SK-N-SH treated with all-trans-retinoic acid at 6 μM for 48 hours (cell line): Measurements from ENCODE around the gene DYNC1I1.

Source experiments
- ATAC-seq: fragments of 200-7000 bp; cut with Tn5 transposase; 3 replicates; pipeline ENCODE4 v1.9.1; 2020; ENCODE audit warnings: mild to moderate bottlenecking, moderate library complexity
- ARNTL ChIP-seq: fragments of 450-650 bp; formaldehyde crosslinking; IDR thresholded peaks from 2 replicates; pipeline ENCODE4 v1.5.0; 2020; ENCODE audit warnings: low read depth, mild to moderate bottlenecking, moderate library complexity, borderline replicate concordance
- BACH2 ChIP-seq: fragments of 250-450 bp; sonication (Bioruptor Pico); IDR thresholded peaks from 2 replicates; pipeline ENCODE4 v1.9.0; 2021; ENCODE audit warnings: mild to moderate bottlenecking, borderline replicate concordance
- CSDC2 ChIP-seq: fragments of 250-450 bp; sonication (Bioruptor Pico); IDR thresholded peaks from 2 replicates; pipeline ENCODE4 v1.5.0; 2020; ENCODE audit warnings: mild to moderate bottlenecking, moderate library complexity
- GLIS3 ChIP-seq: fragments of 250-450 bp; sonication (Bioruptor Pico); IDR thresholded peaks from 2 replicates; pipeline ENCODE4 v1.5.0; 2020; ENCODE audit warnings: mild to moderate bottlenecking, moderate library complexity
- OSR1 ChIP-seq: fragments of 250-450 bp; sonication (Bioruptor Pico); IDR thresholded peaks from 2 replicates; pipeline ENCODE4 v1.8.0; 2022; ENCODE audit warnings: moderate library complexity, mild to moderate bottlenecking, inconsistent platforms
- RARB ChIP-seq: fragments of 250-450 bp; sonication (Bioruptor Pico); IDR thresholded peaks from 2 replicates; pipeline ENCODE4 v1.8.0; 2021; ENCODE audit warnings: mild to moderate bottlenecking, moderate library complexity
- SNAI2 ChIP-seq: fragments of 250-450 bp; sonication (Bioruptor Pico); IDR thresholded peaks from 2 replicates; pipeline ENCODE4 v1.5.0; 2020; ENCODE audit warnings: mild to moderate bottlenecking, moderate library complexity
- TCF4 ChIP-seq: fragments of 250-450 bp; sonication (Bioruptor Pico); IDR thresholded peaks from 2 replicates; pipeline ENCODE4 v1.8.0; 2021; ENCODE audit warnings: mild to moderate bottlenecking, moderate library complexity, borderline replicate concordance
- TOX ChIP-seq: fragments of 250-450 bp; sonication (Bioruptor Pico); IDR thresholded peaks from 2 replicates; pipeline ENCODE4 v1.8.0; 2021; ENCODE audit warnings: mild to moderate bottlenecking, moderate library complexity, borderline replicate concordance
- ZC3H10 ChIP-seq: fragments of 250-450 bp; sonication (Bioruptor Pico); IDR thresholded peaks from 2 replicates; pipeline ENCODE4 v1.5.1; 2021; ENCODE audit warnings: mild to moderate bottlenecking, moderate library complexity
- ZFP3 ChIP-seq: fragments of 250-450 bp; sonication (Bioruptor Pico); IDR thresholded peaks from 2 replicates; pipeline ENCODE4 v1.5.0; 2020; ENCODE audit warnings: mild to moderate bottlenecking, moderate library complexity
- ZFP30 ChIP-seq: fragments of 450-650 bp; formaldehyde crosslinking; IDR thresholded peaks from 2 replicates; pipeline ENCODE4 v1.5.0; 2022; ENCODE audit warnings: mild to moderate bottlenecking, moderate library complexity
- ZNF70 ChIP-seq: fragments of 450-650 bp; formaldehyde crosslinking; IDR thresholded peaks from 2 replicates; pipeline ENCODE4 v1.5.0; 2020; ENCODE audit warnings: mild to moderate bottlenecking, moderate library complexity
- ZNF8 ChIP-seq: fragments of 450-650 bp; formaldehyde crosslinking; IDR thresholded peaks from 2 replicates; pipeline ENCODE4 v1.5.0; 2020; ENCODE audit warnings: mild to moderate bottlenecking, moderate library complexity
- TF ChIP-seq, protein P1 (sequence below): fragments of 250-450 bp; sonication (Bioruptor Pico); IDR thresholded peaks from 2 replicates; pipeline ENCODE4 v1.5.0; 2020; ENCODE audit warnings: mild to moderate bottlenecking, moderate library complexity
- TF ChIP-seq, protein P2 (sequence below): fragments of 250-450 bp; sonication (Bioruptor Pico); IDR thresholded peaks from 2 replicates; pipeline ENCODE4 v1.5.1; 2021; ENCODE audit warnings: mild to moderate bottlenecking, moderate library complexity
- TF ChIP-seq, protein P3 (sequence below): fragments of 250-450 bp; sonication (Bioruptor Pico); IDR thresholded peaks from 2 replicates; pipeline ENCODE4 v1.8.0; 2021; ENCODE audit warnings: low read depth, mild to moderate bottlenecking, moderate library complexity, borderline replicate concordance

Gene DYNC1I1

DNA sequence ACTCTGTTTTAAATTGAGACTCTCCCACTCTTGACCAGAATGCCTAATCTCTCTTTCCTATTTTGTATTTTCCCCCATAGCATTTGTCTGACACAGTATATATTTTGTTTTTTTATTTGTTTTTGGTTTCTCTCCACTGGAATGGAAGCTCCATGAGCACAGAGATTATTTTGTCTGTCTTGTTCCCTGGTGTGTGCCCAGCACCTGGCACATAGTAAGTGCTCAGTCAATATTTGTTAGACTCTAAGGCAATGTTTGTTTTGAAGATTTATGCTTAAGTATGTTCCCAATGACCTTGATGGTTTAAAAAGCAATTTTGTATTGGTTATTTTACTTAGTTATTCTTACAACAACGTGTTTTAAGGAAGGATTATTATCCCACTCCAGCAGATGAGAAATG is 201.8 kb downstream of the DYNC1I1 start (continued):
- TF ChIP-seq, protein P1, sequence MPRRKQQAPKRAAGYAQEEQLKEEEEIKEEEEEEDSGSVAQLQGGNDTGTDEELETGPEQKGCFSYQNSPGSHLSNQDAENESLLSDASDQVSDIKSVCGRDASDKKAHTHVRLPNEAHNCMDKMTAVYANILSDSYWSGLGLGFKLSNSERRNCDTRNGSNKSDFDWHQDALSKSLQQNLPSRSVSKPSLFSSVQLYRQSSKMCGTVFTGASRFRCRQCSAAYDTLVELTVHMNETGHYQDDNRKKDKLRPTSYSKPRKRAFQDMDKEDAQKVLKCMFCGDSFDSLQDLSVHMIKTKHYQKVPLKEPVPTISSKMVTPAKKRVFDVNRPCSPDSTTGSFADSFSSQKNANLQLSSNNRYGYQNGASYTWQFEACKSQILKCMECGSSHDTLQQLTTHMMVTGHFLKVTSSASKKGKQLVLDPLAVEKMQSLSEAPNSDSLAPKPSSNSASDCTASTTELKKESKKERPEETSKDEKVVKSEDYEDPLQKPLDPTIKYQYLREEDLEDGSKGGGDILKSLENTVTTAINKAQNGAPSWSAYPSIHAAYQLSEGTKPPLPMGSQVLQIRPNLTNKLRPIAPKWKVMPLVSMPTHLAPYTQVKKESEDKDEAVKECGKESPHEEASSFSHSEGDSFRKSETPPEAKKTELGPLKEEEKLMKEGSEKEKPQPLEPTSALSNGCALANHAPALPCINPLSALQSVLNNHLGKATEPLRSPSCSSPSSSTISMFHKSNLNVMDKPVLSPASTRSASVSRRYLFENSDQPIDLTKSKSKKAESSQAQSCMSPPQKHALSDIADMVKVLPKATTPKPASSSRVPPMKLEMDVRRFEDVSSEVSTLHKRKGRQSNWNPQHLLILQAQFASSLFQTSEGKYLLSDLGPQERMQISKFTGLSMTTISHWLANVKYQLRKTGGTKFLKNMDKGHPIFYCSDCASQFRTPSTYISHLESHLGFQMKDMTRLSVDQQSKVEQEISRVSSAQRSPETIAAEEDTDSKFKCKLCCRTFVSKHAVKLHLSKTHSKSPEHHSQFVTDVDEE (CRISPR knock-in tag) = no peak
- TF ChIP-seq RARB (CRISPR knock-in tag) (no peak), CSDC2 (CRISPR knock-in tag) (no peak), TCF4 (CRISPR knock-in tag) (no peak)

DNA sequence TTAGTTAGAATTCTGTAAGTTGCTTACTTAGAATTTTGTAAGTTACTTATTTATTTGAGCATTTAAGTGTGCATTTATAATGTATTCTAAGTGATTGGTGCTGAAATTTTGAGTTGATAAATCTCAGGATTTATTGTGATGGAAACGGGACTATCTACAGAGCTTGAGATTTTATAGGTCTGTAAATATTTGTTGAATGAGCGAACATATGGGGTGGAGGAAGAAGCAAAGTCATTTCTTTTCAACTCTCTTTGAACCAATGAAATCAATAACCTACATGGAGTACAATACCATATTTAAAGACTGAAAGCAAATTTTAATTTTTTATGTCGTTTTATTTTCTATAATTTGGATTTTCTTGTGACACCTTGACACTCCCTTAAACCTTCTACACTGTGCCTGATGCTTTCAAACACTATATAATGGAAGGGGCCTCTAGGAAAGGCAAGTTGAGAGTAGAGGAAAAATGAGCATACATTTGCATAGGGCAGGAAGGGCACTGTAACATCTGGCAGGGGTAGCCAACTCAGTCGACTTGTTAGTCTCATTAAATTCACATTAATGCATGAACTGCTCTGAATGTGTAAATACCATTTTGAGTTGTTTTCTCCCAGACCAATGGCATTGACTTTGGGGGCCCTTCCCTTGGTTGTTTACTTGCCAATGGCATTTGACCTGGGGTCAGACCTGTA is 204.2 kb downstream of the DYNC1I1 start:
- no peak for ATAC-seq
- TF ChIP-seq ZNF70 (CRISPR knock-in tag) (no peak), ZC3H10 (CRISPR knock-in tag) (no peak)

DNA sequence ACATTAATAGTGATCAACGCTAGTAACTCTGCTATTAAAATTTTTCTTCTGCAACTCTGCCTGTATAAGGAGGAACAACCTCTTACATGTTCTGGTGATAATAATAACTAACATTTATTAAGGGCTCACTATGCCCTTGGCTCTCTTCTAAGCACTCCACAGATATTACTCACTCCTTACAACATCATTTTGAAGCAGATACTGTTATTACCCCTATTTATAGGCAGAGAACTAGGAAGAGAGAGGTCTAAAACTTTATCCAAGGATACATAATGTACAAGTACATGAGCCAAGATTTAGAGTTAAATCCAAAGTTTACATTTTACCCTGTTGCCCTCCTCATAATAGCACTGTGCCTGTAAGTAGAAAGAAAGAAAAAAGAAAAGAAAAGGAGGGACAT is 205.6 kb downstream of the DYNC1I1 start:
- no peak for TF ChIP-seq ARNTL (CRISPR knock-in tag)
- no peak for ATAC-seq

DNA sequence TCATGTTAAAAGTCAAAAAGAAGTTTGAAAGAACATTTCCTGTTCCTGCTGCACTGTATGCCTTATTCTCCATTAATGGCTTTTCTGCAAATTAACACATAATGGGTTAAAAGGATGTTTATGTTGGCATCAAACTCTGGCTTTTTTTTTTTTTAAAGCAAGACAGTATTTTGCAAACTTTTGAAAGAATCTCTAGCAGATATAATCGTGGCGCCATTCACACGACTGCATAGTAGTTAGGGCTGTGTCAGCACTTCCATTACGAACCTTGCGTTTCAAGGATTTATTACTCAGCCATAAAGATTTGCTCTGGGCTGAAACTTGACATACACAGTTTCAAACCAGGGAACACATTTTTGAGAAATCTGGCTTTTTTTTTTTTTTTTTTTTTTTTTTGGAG is 207.8 kb downstream of the DYNC1I1 start:
- TF ChIP-seq SNAI2 (CRISPR knock-in tag) (no peak), CSDC2 (CRISPR knock-in tag) (no peak), ZNF70 (CRISPR knock-in tag) (no peak), RARB (CRISPR knock-in tag) (no peak), ZC3H10 (CRISPR knock-in tag) (no peak)
- TF ChIP-seq, protein P1 (CRISPR knock-in tag) = no peak
- TF ChIP-seq, protein P2, sequence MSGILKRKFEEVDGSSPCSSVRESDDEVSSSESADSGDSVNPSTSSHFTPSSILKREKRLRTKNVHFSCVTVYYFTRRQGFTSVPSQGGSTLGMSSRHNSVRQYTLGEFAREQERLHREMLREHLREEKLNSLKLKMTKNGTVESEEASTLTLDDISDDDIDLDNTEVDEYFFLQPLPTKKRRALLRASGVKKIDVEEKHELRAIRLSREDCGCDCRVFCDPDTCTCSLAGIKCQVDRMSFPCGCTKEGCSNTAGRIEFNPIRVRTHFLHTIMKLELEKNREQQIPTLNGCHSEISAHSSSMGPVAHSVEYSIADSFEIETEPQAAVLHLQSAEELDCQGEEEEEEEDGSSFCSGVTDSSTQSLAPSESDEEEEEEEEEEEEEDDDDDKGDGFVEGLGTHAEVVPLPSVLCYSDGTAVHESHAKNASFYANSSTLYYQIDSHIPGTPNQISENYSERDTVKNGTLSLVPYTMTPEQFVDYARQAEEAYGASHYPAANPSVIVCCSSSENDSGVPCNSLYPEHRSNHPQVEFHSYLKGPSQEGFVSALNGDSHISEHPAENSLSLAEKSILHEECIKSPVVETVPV (CRISPR knock-in tag) = no peak
- TF ChIP-seq, protein P3, sequence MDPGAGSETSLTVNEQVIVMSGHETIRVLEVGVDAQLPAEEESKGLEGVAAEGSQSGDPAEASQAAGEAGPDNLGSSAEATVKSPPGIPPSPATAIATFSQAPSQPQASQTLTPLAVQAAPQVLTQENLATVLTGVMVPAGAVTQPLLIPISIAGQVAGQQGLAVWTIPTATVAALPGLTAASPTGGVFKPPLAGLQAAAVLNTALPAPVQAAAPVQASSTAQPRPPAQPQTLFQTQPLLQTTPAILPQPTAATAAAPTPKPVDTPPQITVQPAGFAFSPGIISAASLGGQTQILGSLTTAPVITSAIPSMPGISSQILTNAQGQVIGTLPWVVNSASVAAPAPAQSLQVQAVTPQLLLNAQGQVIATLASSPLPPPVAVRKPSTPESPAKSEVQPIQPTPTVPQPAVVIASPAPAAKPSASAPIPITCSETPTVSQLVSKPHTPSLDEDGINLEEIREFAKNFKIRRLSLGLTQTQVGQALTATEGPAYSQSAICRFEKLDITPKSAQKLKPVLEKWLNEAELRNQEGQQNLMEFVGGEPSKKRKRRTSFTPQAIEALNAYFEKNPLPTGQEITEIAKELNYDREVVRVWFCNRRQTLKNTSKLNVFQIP (CRISPR knock-in tag) = no peak
- no peak for ATAC-seq

DNA sequence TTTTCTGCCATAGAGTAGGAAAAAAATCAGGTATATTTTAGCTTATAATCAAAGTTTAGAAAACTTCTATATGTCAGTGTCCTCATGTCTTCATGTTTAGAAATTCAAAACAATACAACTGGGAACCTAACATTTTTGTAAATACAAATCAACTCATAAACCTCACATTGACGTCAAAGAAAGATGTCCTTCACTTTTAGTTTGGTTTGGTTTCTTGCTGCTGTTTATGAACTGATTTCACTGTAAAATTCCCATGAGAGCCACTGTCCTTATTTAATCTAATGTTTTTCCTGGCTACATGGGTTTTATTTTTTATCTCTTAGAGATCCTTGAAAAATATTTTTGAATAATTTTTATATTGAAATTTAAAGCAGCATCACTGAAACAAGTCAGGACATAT is 208.4 kb downstream of the DYNC1I1 start:
- ATAC-seq = no peak
- TF ChIP-seq TCF4 (CRISPR knock-in tag) (no peak), BACH2 (no peak), OSR1 (no peak), ZNF70 (CRISPR knock-in tag) (no peak), TOX (CRISPR knock-in tag) (no peak), ARNTL (CRISPR knock-in tag) (no peak), GLIS3 (CRISPR knock-in tag) (no peak), ZFP30 (CRISPR knock-in tag) (no peak), ZNF8 (CRISPR knock-in tag) (no peak), ZC3H10 (CRISPR knock-in tag) (no peak), ZFP3 (CRISPR knock-in tag) (no peak)
- TF ChIP-seq, protein P1 (CRISPR knock-in tag) = no peak
- TF ChIP-seq, protein P2 (CRISPR knock-in tag) = no peak
